Aorta (tissue), 5 donors: ENCODE data around the gene C11orf24. TPM values are rescaled to one million over a fixed set of nuclear protein-coding genes. Genes with fewer than 3 reads are reported as not detected.

Source experiments
- ATAC-seq: fragments of 200-7000 bp; cut with Tn5 transposase; one replicate; pipeline ENCODE4 v1.9.1; 2022; ENCODE audit warnings: moderate library complexity; ENCODE audit not compliant: low FRiP score
- DNase-seq, 2 donors: peaks; one replicate each; pipeline ENCODE4 v3.0.0-alpha.2; 2020
- H3K27ac ChIP-seq, 2 donors: one replicate each; pipeline ENCODE4 v1.5.1; 2013; ENCODE audit warnings: low read length in 2 of 2, mild to moderate bottlenecking in 2 of 2, moderate library complexity in 2 of 2, control low read depth in 1 of 2, inconsistent platforms in 1 of 2, low read depth in 1 of 2
- H3K27me3 ChIP-seq, 2 donors: one replicate each; pipeline ENCODE4 v1.6.1; 2013; ENCODE audit warnings: control low read depth in 1 of 2, low read length in 1 of 2, mild to moderate bottlenecking in 1 of 2, moderate library complexity in 1 of 2; ENCODE audit not compliant: insufficient read depth in 2 of 2, control insufficient read depth in 1 of 2
- H3K36me3 ChIP-seq, 2 donors: one replicate each; pipeline ENCODE4 v1.6.1; 2013; ENCODE audit warnings: control low read depth in 1 of 2, low read length in 1 of 2, mild to moderate bottlenecking in 1 of 2; ENCODE audit not compliant: insufficient read depth in 2 of 2, control insufficient read depth in 1 of 2
- H3K4me1 ChIP-seq, 2 donors: one replicate each; pipeline ENCODE4 v1.6.1; 2013; ENCODE audit warnings: low read length in 2 of 2, control low read depth in 1 of 2, mild to moderate bottlenecking in 1 of 2, moderate library complexity in 1 of 2; ENCODE audit not compliant: insufficient read depth in 2 of 2, control insufficient read depth in 1 of 2
- H3K4me3 ChIP-seq, 2 donors: one replicate each; pipeline ENCODE4 v1.5.1; 2013; ENCODE audit warnings: low read length in 2 of 2, control low read depth in 1 of 2, mild to moderate bottlenecking in 1 of 2
- H3K9me3 ChIP-seq: one replicate; pipeline ENCODE4 v1.6.1; 2013; ENCODE audit warnings: mild to moderate bottlenecking, low read length; ENCODE audit not compliant: control insufficient read depth
- WGBS, 2 donors: extraction: QIAGEN DNeasy Blood & Tissue Kit; methylation state at CpG; one replicate each; pipeline ENCODE4 v1.1.7; 2013; 5-methylcytosine and 5-hydroxymethylcytosine counted together
- intact Hi-C, 2 donors: fragments of 100-400 bp; cut with DNase I; formaldehyde crosslinking; loops; one replicate each; pipeline versions ENCODE4 v1.14.2 to v1.15.0; 2022
- polyA plus RNA-seq, 2 donors: library from polyadenylated mRNA; stranded (reverse); fragments of 200-250 nt; gene quantifications; one replicate each; pipeline ENCODE4 v1.2.3, GENCODE V29; 2013
- total RNA-seq, 2 donors: library from RNA; stranded (reverse); fragmentation: NEBNext Ultra II Directional; extraction: Animal tissue kit (Norgen Biotek cat#: 25700); gene quantifications; one replicate each; pipeline ENCODE4 v1.2.1, GENCODE V29; 2021
- donor health status: healthy with polysubstance abuse.
- donor health status: Bipolar disorder and iron deficiency.
- donor health status: DM: no; HTN: no; CAD: no.
- donor health status: DM: no; HTN: no; CAD: no.
- donor health status: DM: yes; HTN: yes; CAD: no.

C11orf24 gene
- total and polyA plus RNA-seq, 4 donors = 37.7 to 65.5 (median 44.0) TPM

DNA sequence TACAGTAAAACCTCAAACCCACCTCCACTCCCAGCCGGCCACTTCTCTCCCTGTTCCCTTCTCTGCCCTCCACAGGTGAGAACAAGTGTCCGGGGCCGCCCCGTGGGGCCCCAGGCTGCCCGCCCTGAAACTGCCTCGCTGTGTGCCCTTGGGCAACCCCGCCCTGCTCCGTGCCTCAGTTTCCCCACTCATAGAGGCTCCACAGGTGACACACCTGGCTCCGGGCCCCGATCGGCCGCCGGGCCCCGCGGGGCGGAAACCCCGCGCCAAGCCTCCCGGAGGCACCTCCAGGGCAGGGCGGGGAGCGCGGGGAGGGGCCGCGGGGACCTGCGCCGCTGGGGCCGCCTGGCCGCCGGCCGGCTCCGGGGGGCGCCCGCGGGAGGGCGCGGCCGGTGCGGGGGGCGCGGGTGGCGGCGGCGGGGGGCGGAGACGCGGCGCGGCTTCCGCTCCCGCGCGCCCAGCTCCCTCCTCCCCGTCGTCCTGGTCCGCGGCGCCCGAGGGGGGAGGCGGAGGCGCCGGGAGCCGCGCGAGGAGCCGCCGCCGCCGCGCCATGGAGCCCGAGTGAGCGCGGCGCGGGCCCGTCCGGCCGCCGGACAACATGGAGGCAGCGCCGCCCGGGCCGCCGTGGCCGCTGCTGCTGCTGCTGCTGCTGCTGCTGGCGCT lies 40.5 kb upstream of the C11orf24 start, which contains the start of gene LRP5:
LRP5 (plus strand) TSS at position 475 of the 663 bp plus-strand sequence; CDS start at position 599, 124 bp downstream.
- Histone ChIP-seq H3K4me1 (no peaks in the 10 kb centered on the region), H3K9me3 (no peaks in the 10 kb centered on the region), H3K36me3 (no peaks in the 10 kb centered on the region), H3K27me3 (no peaks in the 10 kb centered on the region), H3K27ac (peak within 1 kb of the TSS; percentile 38 to 61), H3K4me3 (peak within 1 kb of the TSS; percentile 16 to 97)
- ATAC-seq (no peak), DNase-seq (no peak)
- intact Hi-C loops = loop anchor here (5.0 kb wide), 2 partner anchors 40 to 70 kb away; partner anchors contain the start of gene C11orf24 (in 2 of the 2)
- 4 to 8% methylated on average over 38 to 85 of the region's 85 CpGs for WGBS, 2 donors

DNA sequence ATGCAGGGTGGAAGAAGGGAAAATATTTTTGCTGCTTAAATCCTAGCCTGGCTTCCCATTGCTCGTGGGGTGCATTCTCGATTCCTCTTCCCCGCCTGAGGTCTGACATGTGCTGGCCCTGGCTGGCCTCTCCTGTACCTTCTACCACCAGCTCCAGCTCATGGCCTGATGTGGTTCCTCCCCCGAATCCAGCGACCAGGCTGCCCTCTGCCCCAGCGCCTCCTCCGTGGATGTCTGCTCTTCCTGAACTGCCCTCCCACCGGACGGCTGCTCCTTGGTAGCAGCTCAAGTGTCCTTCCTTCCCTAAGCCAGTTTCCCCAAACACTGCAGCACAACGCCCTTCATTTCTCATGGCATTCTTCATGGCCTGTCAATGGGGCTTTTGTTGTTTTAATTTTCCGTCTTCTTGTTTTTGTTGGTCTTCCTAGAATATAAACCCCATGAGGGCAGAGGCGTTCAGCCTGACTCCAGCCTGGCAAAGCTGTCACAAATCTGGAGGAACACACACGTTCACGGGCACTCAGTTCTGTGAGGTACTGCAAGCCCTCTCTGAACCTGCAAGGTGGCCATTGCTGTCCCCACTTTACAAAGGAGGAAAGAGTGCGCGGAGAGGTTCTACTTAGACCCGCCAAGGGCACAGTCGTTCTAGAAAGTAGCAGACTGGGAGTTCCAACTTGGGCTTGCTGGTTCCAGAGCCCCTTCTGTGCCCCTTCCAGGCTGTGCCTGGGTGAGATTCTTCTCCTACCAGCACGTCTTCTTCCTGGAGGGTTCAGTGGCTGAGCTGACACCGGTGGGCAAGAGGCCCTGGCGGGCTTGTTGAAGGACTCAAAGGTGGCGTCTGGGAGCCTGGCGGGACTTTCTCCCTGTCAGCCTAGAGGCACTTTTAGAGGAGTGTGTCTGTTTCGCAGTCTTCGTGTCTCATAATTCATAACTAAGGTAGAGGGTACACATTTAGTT lies 39.7 kb upstream of the C11orf24 start:
- Histone ChIP-seq H3K9me3 (no peaks in the 10 kb centered on the region), H3K4me1 (no peaks in the 10 kb centered on the region)

DNA sequence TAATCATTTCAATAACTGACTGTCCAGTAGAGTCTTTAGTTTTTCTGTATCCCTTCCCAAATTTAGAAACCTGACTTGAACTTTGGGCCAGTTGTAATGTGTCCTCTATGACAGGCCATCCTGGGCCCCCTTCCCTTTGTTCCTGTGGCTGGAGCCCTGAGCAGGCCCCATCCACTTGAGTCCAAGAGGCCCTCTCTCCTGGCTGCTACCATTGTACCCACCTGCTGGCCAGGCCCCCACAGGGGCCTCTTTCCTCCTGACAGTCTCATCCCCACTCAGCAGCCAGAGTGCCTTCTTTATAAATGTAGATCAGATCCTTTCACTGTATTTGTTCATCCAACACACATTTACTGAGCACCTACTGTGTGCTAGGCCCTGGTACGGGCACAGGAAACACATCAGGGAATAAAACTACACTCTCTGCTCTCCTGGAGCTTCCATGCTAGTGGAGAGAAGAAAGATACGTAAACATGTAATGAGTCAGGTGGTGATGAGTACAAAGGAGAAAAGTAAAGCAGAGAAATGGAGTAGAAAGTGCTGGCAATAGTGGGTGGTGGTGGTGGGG lies 37.9 kb upstream of the C11orf24 start:
- H3K27ac ChIP-seq = no peak overlapping the region
- ATAC-seq (no peak), DNase-seq (peak in 1 of 2 donors; percentile 21)
- intact Hi-C loops = loop anchor here (5.0 kb wide), 2 partner anchors 37 to 73 kb away; partner anchors contain the start of gene C11orf24 (in 2 of the 2)
- H3K4me3 ChIP-seq = no peak overlapping the region
- H3K9me3 ChIP-seq = no peaks in the 10 kb centered on the region
- H3K36me3 ChIP-seq = no peaks in the 10 kb centered on the region
- H3K4me1 ChIP-seq = no peaks in the 10 kb centered on the region
- 96 to 98% methylated on average over 2 of the region's 2 CpGs for WGBS, 2 donors
- H3K27me3 ChIP-seq = no peaks in the 10 kb centered on the region

More for the DNA sequence above, 39.7 kb upstream of the C11orf24 start:
- ATAC-seq = no peak
- Histone ChIP-seq H3K36me3 (no peaks in the 10 kb centered on the region), H3K27ac (peak overlapping the region in 1 of 2 donors; percentile 61), H3K4me3 (no peak overlapping the region), H3K27me3 (no peaks in the 10 kb centered on the region)
- intact Hi-C loops = loop anchor here (5.0 kb wide), 2 partner anchors 39 to 71 kb away; partner anchors contain the start of gene C11orf24 (in 2 of the 2)
- 88 to 89% methylated on average over 25 of the region's 25 CpGs for WGBS, 2 donors
- peak in 1 of 2 donors; percentile 57 for DNase-seq

DNA sequence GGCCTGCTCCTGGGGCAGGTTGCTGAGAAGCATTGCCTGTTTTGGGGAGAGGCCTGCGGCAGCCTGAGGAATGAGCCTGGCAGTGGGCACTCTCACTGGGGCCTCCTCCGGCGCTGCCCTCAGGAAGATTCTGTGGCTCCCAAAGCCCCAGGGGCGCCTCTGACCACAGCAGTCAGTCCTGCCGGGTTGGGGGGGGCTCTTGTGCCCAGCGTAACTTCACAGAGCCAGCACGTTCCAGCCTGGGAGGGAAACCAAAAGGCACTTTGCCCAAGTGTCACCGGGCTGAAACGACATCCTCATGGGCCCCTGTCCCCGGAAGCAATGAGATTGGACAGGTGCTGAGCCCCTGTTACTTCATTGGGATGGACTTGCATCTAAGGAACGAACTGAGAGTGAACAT lies 36.3 kb upstream of the C11orf24 start:
- 37 to 54% methylated on average over 11 of the region's 11 CpGs for WGBS, 2 donors
- DNase-seq (no peak), ATAC-seq (peak; percentile 20)
- Histone ChIP-seq H3K27ac (no peak overlapping the region), H3K4me3 (no peak overlapping the region), H3K36me3 (no peaks in the 10 kb centered on the region), H3K27me3 (no peaks in the 10 kb centered on the region), H3K9me3 (no peaks in the 10 kb centered on the region), H3K4me1 (no peaks in the 10 kb centered on the region)
- intact Hi-C loops = no loop called here

DNA sequence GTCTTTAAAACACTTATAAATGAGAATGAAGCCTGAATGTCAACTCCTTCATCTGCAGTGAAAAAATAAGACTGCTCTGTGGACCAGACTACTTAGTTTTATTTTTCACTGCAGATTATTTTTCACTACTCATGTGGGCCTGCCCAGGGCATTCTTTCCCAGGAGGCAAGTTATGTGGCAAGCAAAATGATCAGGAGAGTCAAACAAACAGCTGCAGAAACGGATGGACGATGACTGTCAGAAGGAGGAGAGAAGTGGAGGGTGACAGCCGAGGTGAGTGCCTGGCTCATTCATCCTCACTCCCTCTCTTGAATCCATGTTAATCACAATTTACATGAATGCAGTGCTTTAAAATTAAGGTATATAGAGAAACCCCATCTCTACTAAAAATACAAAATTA lies 34.9 kb upstream of the C11orf24 start:
- Histone ChIP-seq H3K9me3 (no peaks in the 10 kb centered on the region), H3K27me3 (no peaks in the 10 kb centered on the region), H3K4me3 (no peak overlapping the region), H3K36me3 (no peaks in the 10 kb centered on the region), H3K27ac (no peak overlapping the region), H3K4me1 (no peaks in the 10 kb centered on the region)
- no peak for ATAC-seq
- no peak for DNase-seq
- whole genome bisulfite sequencing, 2 donors = 87 to 95% methylated on average over 3 of the region's 3 CpGs
- intact Hi-C loops = no loop called here

DNA sequence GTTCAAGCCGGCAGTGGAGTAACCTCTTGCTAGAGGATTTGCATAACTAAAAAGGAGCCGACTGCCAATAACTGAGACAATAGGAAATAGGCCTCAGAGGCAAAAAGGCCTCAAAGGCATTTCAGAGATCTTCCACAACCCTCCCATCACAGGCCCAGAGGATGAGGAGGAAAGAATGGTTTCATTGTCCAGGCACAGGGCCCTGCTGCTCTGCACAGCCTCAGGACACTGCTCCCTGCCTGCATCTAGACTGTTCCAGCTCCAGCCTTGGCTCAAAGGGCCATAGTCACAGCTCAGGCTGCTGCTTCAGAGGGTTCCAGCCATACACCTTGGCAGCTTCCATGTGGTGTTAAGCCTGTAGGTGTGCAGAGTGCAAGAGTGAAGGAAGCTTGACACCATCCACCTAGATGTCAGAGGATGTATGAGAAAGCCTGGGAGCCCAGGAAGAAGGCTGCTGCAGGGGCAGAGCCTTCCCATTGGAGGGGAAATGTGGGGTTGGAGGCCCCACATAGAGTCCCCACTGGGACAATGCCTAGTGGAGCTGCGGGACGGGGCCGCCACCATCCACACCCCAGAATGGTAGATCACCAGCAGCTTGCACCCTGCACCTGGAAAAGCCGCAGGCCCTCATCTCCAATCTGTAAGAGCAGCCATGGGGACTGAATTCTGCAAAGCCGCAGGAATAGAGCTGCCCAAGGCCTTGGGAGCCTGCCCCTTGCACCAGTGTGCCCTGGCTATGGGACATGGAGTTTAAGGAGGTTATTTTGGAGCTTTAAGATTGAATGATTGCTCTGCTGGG lies 32.4 kb upstream of the C11orf24 start:
- no peaks in the 10 kb centered on the region for H3K4me1 ChIP-seq
- H3K27ac ChIP-seq = no peak overlapping the region
- no peaks in the 10 kb centered on the region for H3K9me3 ChIP-seq
- H3K36me3 ChIP-seq = no peaks in the 10 kb centered on the region
- 97 to 98% methylated on average over 7 of the region's 7 CpGs for WGBS, 2 donors
- intact Hi-C loops = no loop called here
- ATAC-seq (no peak), DNase-seq (peak in 1 of 2 donors; percentile 1)
- no peak overlapping the region for H3K4me3 ChIP-seq
- H3K27me3 ChIP-seq = no peaks in the 10 kb centered on the region

DNA sequence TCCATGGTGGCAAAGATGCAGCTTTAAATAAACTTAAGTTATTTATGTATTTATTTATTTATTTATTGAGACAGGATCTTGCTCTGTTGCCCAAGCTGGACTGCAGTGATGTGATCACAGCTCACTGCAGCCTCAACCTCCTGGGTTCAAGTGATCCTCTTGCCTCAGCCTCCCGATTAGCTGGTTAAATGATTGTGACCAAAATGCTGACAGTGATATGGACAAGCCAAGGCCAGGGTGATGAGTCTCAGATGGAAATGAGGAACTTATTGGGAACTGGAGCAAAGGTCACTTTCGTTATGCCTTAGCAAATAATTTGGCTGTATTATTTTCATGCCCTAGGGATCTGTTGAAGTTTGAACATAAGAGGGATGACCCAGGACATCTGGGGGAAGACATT lies 31.3 kb upstream of the C11orf24 start:
- no peak for DNase-seq
- Histone ChIP-seq H3K4me1 (no peaks in the 10 kb centered on the region), H3K27me3 (no peaks in the 10 kb centered on the region), H3K4me3 (no peak overlapping the region), H3K9me3 (no peaks in the 10 kb centered on the region), H3K27ac (no peak overlapping the region), H3K36me3 (no peaks in the 10 kb centered on the region)
- 86 to 90% methylated on average over 2 of the region's 2 CpGs for WGBS, 2 donors
- ATAC-seq = no peak
- intact Hi-C loops = no loop called here

DNA sequence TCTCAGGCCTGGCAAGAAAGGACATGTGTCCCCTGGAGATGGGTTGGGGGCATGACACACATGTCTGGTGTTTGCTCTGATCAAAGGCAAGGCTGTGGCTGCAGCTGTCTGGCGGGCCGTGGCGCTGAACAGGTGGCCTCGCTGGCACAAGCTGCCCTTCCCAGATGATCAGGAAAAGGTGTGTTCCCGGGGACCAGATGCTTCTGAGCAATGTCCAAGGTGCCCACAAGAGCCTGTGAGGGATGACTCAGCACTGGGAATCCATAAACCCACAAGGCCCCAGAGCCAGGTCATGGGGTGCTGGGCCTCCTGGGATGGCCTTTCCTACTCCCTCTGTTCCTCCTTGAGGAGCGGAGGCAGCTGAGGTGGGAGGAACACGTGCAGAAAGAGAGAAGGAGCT lies 30.9 kb upstream of the C11orf24 start:
- Histone ChIP-seq H3K4me3 (no peak overlapping the region), H3K4me1 (no peaks in the 10 kb centered on the region), H3K9me3 (no peaks in the 10 kb centered on the region), H3K27me3 (no peaks in the 10 kb centered on the region), H3K36me3 (no peaks in the 10 kb centered on the region), H3K27ac (no peak overlapping the region)
- ATAC-seq (no peak), DNase-seq (peak in 1 of 2 donors; percentile 41)
- intact Hi-C loops = no loop called here
- 78 to 79% methylated on average over 7 of the region's 7 CpGs for WGBS, 2 donors
